ENCODE measurements around the gene GALNT1.

DNA sequence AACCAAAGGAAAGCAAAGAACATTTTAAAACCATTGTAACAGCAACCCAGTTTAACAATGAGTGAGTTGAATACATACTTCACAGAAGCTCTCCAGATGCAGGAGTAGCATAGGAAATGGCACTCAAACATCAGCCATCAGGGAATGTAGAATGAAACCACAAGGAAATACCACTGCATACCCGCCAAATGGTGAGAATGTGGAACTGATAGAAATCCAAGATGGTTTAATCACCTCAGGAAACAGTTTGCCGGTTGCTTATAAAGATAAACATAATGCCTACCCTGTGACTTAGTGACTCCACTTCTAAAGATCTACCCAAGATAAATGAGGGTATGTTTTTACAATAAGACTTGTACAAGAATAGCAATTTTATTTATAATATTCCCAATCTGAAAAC lies 132.0 kb downstream of the GALNT1 start:
- no peak for TF ChIP-seq EP300 (IDR thresholded peaks at IDR 0.05)
- TF ChIP-seq POLR2A (IDR thresholded peaks at IDR 0.05) = no peak
- TF ChIP-seq, protein P1, sequence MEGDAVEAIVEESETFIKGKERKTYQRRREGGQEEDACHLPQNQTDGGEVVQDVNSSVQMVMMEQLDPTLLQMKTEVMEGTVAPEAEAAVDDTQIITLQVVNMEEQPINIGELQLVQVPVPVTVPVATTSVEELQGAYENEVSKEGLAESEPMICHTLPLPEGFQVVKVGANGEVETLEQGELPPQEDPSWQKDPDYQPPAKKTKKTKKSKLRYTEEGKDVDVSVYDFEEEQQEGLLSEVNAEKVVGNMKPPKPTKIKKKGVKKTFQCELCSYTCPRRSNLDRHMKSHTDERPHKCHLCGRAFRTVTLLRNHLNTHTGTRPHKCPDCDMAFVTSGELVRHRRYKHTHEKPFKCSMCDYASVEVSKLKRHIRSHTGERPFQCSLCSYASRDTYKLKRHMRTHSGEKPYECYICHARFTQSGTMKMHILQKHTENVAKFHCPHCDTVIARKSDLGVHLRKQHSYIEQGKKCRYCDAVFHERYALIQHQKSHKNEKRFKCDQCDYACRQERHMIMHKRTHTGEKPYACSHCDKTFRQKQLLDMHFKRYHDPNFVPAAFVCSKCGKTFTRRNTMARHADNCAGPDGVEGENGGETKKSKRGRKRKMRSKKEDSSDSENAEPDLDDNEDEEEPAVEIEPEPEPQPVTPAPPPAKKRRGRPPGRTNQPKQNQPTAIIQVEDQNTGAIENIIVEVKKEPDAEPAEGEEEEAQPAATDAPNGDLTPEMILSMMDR (IDR thresholded peaks at IDR 0.05) = no peak

Measured in stomach (tissue), 4 donors.